Motor neuron (in vitro differentiated cells): ENCODE data around the gene PRELP. TPM values are rescaled to one million over a fixed set of nuclear protein-coding genes. Genes with fewer than 3 reads are reported as not detected.
A peak's percentile ranks its signal among the peaks of the same experiment; 100 is the strongest.

Experiments
- ATAC-seq, 8 experiments: fragments of 200-7000 bp; cut with Tn5 transposase; replicated peaks in 6 of 8; 2 replicates each; pipeline ENCODE4 v1.8.0; 2021; ENCODE audit warnings: mild to moderate bottlenecking in 8 of 8, moderate library complexity in 8 of 8
- H3K27ac ChIP-seq, 2 donors: fragments of 250-450 bp; sonication (Bioruptor Pico); 2 replicates each; pipeline ENCODE4 v1.9.0; 2021; ENCODE audit warnings: antibody characterized with exemption in 2 of 2, mild to moderate bottlenecking in 2 of 2, moderate library complexity in 1 of 2
- H3K4me1 ChIP-seq, 2 donors: fragments of 250-450 bp; sonication (Bioruptor Pico); replicated peaks in 1 of 2; 2 replicates each; pipeline ENCODE4 v1.6.1; 2021; ENCODE audit warnings: antibody characterized with exemption in 2 of 2, mild to moderate bottlenecking in 2 of 2, moderate library complexity in 1 of 2
- H3K4me3 ChIP-seq, 5 donors: fragments of 250-450 bp; sonication (Bioruptor Pico); 2 replicates each; pipeline ENCODE4 v1.9.0; 2021; ENCODE audit warnings: antibody characterized with exemption in 5 of 5, mild to moderate bottlenecking in 5 of 5, moderate library complexity in 4 of 5
- WGBS, 10 experiments: fragments of 450-650 bp; shearing (Covaris generic); methylation state at CpG; one replicate each; pipeline ENCODE4 v1.0.0; 2022; 5-methylcytosine and 5-hydroxymethylcytosine counted together
- in situ Hi-C, 9 experiments: fragments of 400-800 bp; cut with MboI; loops; one replicate each; pipeline ENCODE4 v1.15.0; 2021; ENCODE audit warnings: low sequenced_read_pairs in 9 of 9, low pct_unique_long_range_greater_than_20kb in 2 of 9; ENCODE audit not compliant: unreplicated experiment in 9 of 9
- total RNA-seq, 8 experiments: library from RNA; unstranded; fragments of 300-600 nt; gene quantifications; 2 replicates each; pipeline versions ENCODE4 v1.2.3 to v1.2.4, GENCODE V29; 2022

The PRELP gene
- total RNA-seq, 8 experiments from 2014 or later = 0.09 to 0.76 (median 0.22) TPM

DNA sequence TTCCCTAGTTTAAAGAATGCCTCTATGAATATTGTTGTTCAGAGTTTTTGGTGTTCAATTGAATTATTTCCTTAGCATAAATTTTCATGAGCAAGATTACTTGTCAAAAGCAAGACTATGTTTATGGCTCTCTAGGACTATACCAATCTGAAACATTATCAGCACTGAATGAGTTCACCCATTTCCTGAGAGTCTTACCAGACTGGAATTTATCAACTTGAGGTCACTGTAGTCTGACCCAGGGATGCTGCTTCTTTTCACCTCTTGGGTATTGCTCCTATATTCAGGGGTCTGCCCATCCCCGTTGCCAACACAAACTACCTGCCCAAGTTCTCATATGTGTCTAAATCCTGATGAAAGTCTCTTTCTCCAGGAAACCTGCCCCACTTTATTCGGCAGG, 61.0 kb downstream of the PRELP start:
- in situ Hi-C loops = no loop called here
- no peak overlapping the region for H3K27ac ChIP-seq
- ATAC-seq = no peak
- 50 to 100% (median 83%) methylated on average over 1 to 2 of the region's 2 CpGs; no CpG with 5 or more reads in 3 of the 10 experiments for WGBS, 10 experiments
- H3K4me3 ChIP-seq = no peak overlapping the region
- H3K4me1 ChIP-seq = no peaks in the 10 kb centered on the region

DNA sequence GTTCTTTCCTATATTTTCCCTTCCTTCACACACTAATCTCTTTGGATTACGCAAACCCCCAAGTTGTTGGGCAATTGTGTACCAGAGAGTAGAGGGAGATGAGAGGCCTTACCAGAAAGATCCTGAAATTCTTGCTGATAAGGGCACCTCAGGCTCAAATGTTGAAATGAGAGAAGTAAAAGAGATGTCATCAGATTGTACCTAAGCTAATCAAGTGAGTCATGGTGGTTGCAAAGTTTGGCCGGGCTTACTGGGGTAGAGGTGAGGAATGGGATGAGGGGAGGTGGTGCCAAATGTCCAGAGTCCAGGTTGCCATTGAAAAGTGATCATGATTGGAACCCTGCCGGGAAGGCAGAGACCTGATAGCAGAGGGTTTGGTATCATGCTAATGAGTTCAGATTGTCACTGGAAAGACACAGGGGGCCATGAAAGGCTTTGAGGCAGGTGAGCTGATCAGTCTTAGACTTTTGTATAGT, 61.4 kb downstream of the PRELP start:
- 67 to 100% (median 88%) methylated on average over 1 to 3 of the region's 3 CpGs; no CpG with 5 or more reads in 2 of the 10 experiments for WGBS, 10 experiments
- in situ Hi-C loops = no loop called here

DNA sequence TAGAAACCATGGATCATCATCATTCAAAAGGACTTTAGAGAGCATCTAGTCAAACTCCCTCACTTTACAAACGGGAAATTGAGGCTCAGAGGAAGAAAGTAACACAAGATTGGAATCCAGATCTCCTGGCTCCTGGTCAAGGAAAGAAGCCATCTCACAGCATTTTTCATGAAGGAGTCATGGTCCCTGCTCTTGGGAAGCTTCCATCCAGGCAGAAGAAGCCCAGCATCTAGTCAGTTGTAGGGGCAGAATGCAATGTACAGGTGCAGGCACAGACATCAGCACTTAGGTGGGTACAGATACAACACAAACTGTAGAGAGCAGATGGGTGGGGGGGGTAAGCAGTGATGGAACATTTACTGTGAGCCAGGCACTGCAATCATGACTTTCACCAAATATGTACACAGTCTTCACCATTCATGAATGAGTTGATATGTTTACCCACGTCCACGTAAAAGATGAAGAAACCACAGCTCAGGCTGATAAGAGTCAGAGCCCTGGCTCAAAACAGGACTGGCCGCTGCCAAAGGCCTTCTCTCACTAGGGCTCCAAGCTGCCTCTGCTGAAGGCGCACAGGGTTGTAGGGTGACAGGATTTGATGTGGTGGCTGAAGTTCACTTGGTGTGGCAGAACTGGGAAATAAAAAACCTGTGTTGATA, 62.3 kb downstream of the PRELP start:
- ATAC-seq = peak in 1 of 8 experiments; percentile 55
- Histone ChIP-seq H3K4me1 (no peaks in the 10 kb centered on the region), H3K4me3 (no peak overlapping the region), H3K27ac (no peak overlapping the region)
- in situ Hi-C loops = no loop called here
- WGBS, 10 experiments = 60 to 100% (median 83%) methylated on average over 1 to 5 of the region's 5 CpGs; no CpG with 5 or more reads in 2 of the 10 experiments

More for the DNA sequence above, 61.4 kb downstream of the PRELP start:
- no peak overlapping the region for H3K27ac ChIP-seq
- ATAC-seq = no peak
- no peak overlapping the region for H3K4me3 ChIP-seq
- no peaks in the 10 kb centered on the region for H3K4me1 ChIP-seq

DNA sequence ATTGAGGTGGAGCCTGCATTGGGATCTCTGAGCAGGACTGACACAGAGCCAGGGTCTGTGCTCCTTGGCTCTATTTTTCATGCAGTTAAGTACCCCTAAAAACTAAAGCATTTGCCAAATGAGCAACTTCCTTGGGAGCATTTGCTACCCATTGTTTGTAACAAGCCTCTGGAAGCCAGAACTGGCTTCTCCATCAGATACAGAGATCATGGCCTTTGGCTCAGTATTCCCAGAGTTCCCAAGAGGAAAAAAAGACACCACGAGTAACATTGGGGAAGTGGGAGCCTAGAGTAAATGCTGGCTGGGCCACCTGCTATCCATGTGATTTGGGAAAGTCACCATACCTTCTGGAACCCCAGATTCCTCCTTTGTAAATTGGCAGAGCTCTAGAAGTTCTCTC, 63.1 kb downstream of the PRELP start:
- in situ Hi-C loops = no loop called here
- ATAC-seq = no peak
- 0 to 54% (median 43%) methylated on average over 1 of the region's 1 CpG; no CpG with 5 or more reads in 4 of the 10 experiments for WGBS, 10 experiments

DNA sequence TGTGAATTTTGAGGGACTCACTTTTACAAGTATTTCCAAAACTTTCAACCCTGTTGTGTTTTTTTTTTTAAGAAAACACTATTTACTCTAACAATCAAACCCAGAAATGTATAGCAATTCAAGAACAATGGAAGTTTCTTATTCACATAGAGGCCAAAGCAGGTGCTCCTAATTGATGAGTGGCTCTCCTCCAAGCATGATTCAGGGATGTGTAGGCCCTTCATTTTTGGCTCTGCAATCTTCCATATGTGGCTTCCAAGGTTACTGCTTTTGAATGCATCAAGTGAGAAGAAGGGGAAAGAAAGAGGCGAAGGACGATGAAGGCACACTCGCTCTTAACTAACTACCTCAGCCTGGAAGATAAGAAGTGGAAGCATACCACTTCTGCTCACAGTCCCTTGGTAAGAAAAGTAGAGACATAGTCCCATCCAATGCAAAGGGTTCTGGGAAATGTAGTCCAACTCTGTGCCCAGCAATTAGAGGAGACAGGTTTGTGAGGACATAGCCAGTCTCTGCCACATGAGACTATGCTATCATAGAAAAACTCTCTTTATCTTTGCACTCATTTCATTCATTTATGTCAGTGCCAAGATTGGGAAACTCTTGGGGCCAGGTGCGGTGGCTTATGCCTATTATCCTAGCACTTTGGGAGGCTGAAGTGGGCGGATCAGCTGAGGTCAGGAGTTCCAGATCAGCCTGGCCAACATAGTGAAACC, 64.4 kb downstream of the PRELP start:
- Histone ChIP-seq H3K4me1 (peaks cover 5 to 7% of the 10 kb centered on the region in 2 donors), H3K4me3 (no peak overlapping the region), H3K27ac (no peak overlapping the region)
- no peak for ATAC-seq
- WGBS, 10 experiments = 84 to 100% (median 94%) methylated on average over 1 to 5 of the region's 5 CpGs; no CpG with 5 or more reads in 2 of the 10 experiments
- in situ Hi-C loops = no loop called here

More for the DNA sequence above, 63.1 kb downstream of the PRELP start:
- H3K4me3 ChIP-seq = no peak overlapping the region
- no peak overlapping the region for H3K27ac ChIP-seq
- H3K4me1 ChIP-seq = no peaks in the 10 kb centered on the region

Other genes starting within 250 kb of the PRELP start
- gene CHIT1, start 246.1 kb upstream of the PRELP start, total RNA-seq = 1 to 10 TPM in 1 of 8 experiments, under 1 TPM in 7; 0.07 to 2.4 (median 0.24) TPM
- gene BTG2, start 170.3 kb upstream of the PRELP start, total RNA-seq = 10 to 100 TPM; 23.7 to 60.1 (median 29.4) TPM
- gene FMOD, start 124.7 kb upstream of the PRELP start, total RNA-seq = 10 to 100 TPM in 2 of 8 experiments, 1 to 10 TPM in 1, under 1 TPM in 5; 0.05 to 57.9 (median 0.66) TPM
- under 1 TPM in 1 of 8 experiments, not detected in 7; 0.19 TPM for gene OPTC, start 18.3 kb downstream of the PRELP start, total RNA-seq
- gene ATP2B4, start 151.0 kb downstream of the PRELP start, total RNA-seq = 10 to 100 TPM; 19.7 to 53.0 (median 32.0) TPM